WERI-Rb-1 (cell line): ENCODE measurements around the gene JKAMP.

Experiments
- DNase-seq: peaks from one replicate; pipeline ENCODE4 v3.0.0-alpha.2; 2020
- H3K27ac ChIP-seq: fragments of 250-450 bp; sonication (Bioruptor Pico); 2 replicates; pipeline ENCODE4 v1.5.1; 2020; ENCODE audit warnings: mild to moderate bottlenecking, moderate library complexity
- H3K27me3 ChIP-seq: fragments of 250-450 bp; sonication (Bioruptor Pico); 2 replicates; pipeline ENCODE4 v1.5.1; 2021; ENCODE audit warnings: mild to moderate bottlenecking, low read depth, moderate library complexity; ENCODE audit not compliant: insufficient read depth, severe bottlenecking
- H3K36me3 ChIP-seq: fragments of 250-450 bp; sonication (Bioruptor Pico); 2 replicates; pipeline ENCODE4 v1.5.1; 2020; ENCODE audit warnings: mild to moderate bottlenecking, moderate library complexity
- H3K4me3 ChIP-seq: 2 replicates; pipeline ENCODE4 v1.5.1; 2011; ENCODE audit warnings: low read depth, mild to moderate bottlenecking, control low read depth, low read length
- H3K9me3 ChIP-seq: fragments of 250-450 bp; sonication (Bioruptor Pico); 2 replicates; pipeline ENCODE4 v1.5.1; 2021; ENCODE audit warnings: mild to moderate bottlenecking, moderate library complexity; ENCODE audit not compliant: severe bottlenecking
- TF ChIP-seq, protein P1 (sequence below): IDR thresholded peaks from 2 replicates; pipeline ENCODE4 v1.5.1; 2011; ENCODE audit warnings: low read depth, mild to moderate bottlenecking, control low read depth, inconsistent platforms, low read length

JKAMP gene

GRCh38 chr14:59537476-59537875 is 53.2 kb downstream of the JKAMP start:
- H3K36me3 ChIP-seq: no peaks in the 10 kb centered on the region
- DNase-seq: no peak
- no peaks in the 10 kb centered on the region for H3K27me3 ChIP-seq
- no peaks in the 10 kb centered on the region for H3K9me3 ChIP-seq
- no peak overlapping the region for H3K4me3 ChIP-seq
- no peak overlapping the region for H3K27ac ChIP-seq
- TF ChIP-seq, protein P1, sequence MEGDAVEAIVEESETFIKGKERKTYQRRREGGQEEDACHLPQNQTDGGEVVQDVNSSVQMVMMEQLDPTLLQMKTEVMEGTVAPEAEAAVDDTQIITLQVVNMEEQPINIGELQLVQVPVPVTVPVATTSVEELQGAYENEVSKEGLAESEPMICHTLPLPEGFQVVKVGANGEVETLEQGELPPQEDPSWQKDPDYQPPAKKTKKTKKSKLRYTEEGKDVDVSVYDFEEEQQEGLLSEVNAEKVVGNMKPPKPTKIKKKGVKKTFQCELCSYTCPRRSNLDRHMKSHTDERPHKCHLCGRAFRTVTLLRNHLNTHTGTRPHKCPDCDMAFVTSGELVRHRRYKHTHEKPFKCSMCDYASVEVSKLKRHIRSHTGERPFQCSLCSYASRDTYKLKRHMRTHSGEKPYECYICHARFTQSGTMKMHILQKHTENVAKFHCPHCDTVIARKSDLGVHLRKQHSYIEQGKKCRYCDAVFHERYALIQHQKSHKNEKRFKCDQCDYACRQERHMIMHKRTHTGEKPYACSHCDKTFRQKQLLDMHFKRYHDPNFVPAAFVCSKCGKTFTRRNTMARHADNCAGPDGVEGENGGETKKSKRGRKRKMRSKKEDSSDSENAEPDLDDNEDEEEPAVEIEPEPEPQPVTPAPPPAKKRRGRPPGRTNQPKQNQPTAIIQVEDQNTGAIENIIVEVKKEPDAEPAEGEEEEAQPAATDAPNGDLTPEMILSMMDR: no peak

DNA sequence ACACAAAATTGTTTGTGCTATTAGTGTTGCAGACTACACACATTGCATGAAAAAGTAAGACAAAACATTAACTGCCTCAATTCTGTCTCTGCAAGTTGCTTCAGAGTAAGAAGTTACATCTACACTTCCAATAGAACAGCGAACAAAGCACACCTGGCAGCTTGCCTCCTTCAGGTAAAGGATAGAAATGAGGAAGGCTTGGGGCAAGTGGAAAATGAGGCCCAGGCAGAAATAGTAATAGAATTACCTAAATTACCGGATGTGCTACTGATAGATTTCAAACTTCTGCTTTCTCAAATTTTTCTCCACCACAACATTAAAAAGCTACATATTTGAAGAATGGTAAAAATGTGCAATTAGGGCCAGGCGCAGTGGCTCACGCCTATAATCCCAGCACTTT is 54.6 kb downstream of the JKAMP start:
- no peaks in the 10 kb centered on the region for H3K27me3 ChIP-seq
- TF ChIP-seq, protein P1: no peak
- no peak for DNase-seq

DNA sequence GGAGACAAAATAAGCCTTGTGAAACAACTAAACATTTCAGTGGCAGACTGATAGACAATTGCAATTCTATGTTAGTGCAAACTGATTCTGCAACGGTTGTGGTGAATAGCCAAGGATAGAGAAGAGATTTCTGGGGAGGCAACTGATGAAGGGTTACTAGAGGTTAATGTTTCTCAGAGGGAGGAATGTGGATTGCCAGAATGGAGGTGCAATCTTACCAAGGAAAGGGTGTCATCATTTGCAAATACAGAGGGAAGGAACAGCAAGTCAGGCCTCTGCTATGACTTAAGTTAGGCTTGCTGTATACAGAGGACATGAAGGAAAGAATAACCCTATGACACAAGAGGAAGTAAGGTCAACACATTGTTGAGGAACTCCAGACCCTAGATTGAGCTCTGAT is 56.5 kb downstream of the JKAMP start:
- DNase-seq: no peak

More for the DNA sequence above, 54.6 kb downstream of the JKAMP start:
- no peak overlapping the region for H3K27ac ChIP-seq
- no peaks in the 10 kb centered on the region for H3K36me3 ChIP-seq
- H3K4me3 ChIP-seq: no peak overlapping the region
- H3K9me3 ChIP-seq: no peaks in the 10 kb centered on the region

GRCh38 chr14:59541731-59542130 is 57.4 kb downstream of the JKAMP start:
- Histone ChIP-seq H3K27me3 (no peaks in the 10 kb centered on the region), H3K36me3 (no peaks in the 10 kb centered on the region), H3K9me3 (no peaks in the 10 kb centered on the region), H3K4me3 (no peak overlapping the region), H3K27ac (no peak overlapping the region)
- no peak for DNase-seq
- TF ChIP-seq, protein P1: no peak

More for the DNA sequence above, 56.5 kb downstream of the JKAMP start:
- TF ChIP-seq, protein P1: no peak
- no peak overlapping the region for H3K4me3 ChIP-seq
- no peaks in the 10 kb centered on the region for H3K27me3 ChIP-seq
- H3K27ac ChIP-seq: no peak overlapping the region
- H3K36me3 ChIP-seq: no peaks in the 10 kb centered on the region
- no peaks in the 10 kb centered on the region for H3K9me3 ChIP-seq

DNA sequence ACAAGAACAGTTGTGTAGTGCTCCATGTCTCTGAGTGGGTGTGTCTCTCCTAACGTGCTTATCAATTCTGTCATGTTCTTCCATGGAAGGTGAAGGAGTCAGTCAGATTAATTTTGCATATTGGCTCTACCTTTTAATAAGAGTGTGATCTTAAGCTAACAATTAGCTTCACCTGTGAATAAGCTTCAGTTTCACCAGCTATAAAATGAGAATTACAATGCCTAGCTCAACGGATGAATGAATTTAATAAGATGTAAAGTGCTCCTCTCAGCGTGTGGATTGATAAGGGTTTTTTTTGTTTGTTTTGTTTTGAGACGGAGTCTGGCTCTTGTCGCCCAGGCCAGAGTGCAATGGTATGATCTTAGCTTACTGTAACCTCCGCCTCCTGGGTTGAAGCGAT is 59.6 kb downstream of the JKAMP start:
- H3K27me3 ChIP-seq: no peaks in the 10 kb centered on the region
- TF ChIP-seq, protein P1: no peak
- H3K9me3 ChIP-seq: no peaks in the 10 kb centered on the region
- H3K36me3 ChIP-seq: no peaks in the 10 kb centered on the region
- DNase-seq: no peak
- no peak overlapping the region for H3K4me3 ChIP-seq
- H3K27ac ChIP-seq: no peak overlapping the region

DNA sequence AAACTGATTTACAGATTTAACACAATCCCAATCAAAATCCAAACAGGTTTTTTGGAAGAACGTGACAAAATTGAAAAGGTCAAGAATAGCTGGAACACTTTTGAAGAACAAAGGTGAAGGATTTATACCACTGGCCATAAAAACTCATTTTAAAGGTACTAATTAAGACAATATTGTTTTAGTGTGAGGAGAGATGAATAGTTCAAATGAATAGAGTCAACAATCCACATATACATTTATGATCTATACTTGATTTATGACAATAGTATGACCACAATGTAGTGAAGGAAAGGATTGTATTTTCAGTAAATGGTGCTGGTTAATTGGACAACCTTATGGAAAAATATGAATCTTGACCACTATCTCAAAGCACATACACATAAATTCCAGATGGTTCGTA is 63.0 kb downstream of the JKAMP start:
- TF ChIP-seq, protein P1: no peak
- no peaks in the 10 kb centered on the region for H3K9me3 ChIP-seq
- no peak overlapping the region for H3K27ac ChIP-seq

More for the DNA sequence above, 63.0 kb downstream of the JKAMP start:
- DNase-seq: no peak
- Histone ChIP-seq H3K4me3 (no peak overlapping the region), H3K27me3 (no peaks in the 10 kb centered on the region), H3K36me3 (no peaks in the 10 kb centered on the region)
